T-cell (primary cell): ENCODE measurements around the gene SULF2. TPM values are rescaled to one million over a fixed set of nuclear protein-coding genes. Genes with fewer than 3 reads are reported as not detected.

Experiments
- ATAC-seq, 4 experiments: fragments of 200-7000 bp in 3 of 4; fragments of 150-1000 bp in 1 of 4; cut with Tn5 transposase; replicated peaks in 1 of 4; 1 replicate in 3 of 4; 2 replicates in 1 of 4; pipeline ENCODE4 v1.10.0; 2021; ENCODE audit warnings: moderate library complexity in 3 of 4, mild to moderate bottlenecking in 2 of 4, moderate number of reproducible peaks in 1 of 4
- CTCF ChIA-PET, 2 donors: fragments of 300-600 bp; sonication (Branson Sonifier 250); formaldehyde crosslinking; loops; one replicate each; lab custom pipeline; 2022; ENCODE audit warnings: antibody characterized with exemption in 2 of 2; lab: Charles Lee
- POLR2A ChIA-PET, 2 donors: fragments of 300-600 bp; sonication (Branson Sonifier 250); formaldehyde crosslinking; loops; one replicate each; lab custom pipeline; 2022; ENCODE audit warnings: antibody characterized with exemption in 2 of 2; lab: Charles Lee
- DNase-seq, 35 experiments: peaks; one replicate each; pipeline versions ENCODE4 v3.0.0 to v3.0.0-alpha.2; 2013 to 2023
- H3K27ac ChIP-seq: one replicate; pipeline ENCODE4 v1.5.1; 2013; ENCODE audit warnings: low read length
- H3K27me3 ChIP-seq, 2 experiments: replicated peaks in 1 of 2; 1 replicate in 1 of 2; 2 replicates in 1 of 2; pipeline versions ENCODE4 v1.6.1 to v1.7.0; 2013; ENCODE audit warnings: low read length in 1 of 2, mixed read lengths in 1 of 2; ENCODE audit not compliant: control insufficient read depth in 2 of 2, insufficient read depth in 2 of 2; ENCODE audit errors: extremely low read depth in 1 of 2
- H3K36me3 ChIP-seq, 2 donors: 1 replicate in 1 of 2; 2 replicates in 1 of 2; pipeline versions ENCODE4 v1.6.1 to v1.7.0; 2013; ENCODE audit warnings: low read length in 1 of 2; ENCODE audit not compliant: control insufficient read depth in 2 of 2, insufficient read depth in 1 of 2; ENCODE audit errors: extremely low read depth in 1 of 2
- H3K4me1 ChIP-seq, 2 experiments: 1 replicate in 1 of 2; 2 replicates in 1 of 2; pipeline versions ENCODE4 v1.6.1 to v1.7.0; 2013; ENCODE audit warnings: low read length in 2 of 2, mixed read lengths in 1 of 2; ENCODE audit not compliant: insufficient read depth in 2 of 2, control insufficient read depth in 1 of 2; ENCODE audit errors: extremely low read depth in 1 of 2
- H3K4me3 ChIP-seq, 2 donors: 1 replicate in 1 of 2; 2 replicates in 1 of 2; pipeline versions ENCODE4 v1.5.1 to v1.7.0; 2013; ENCODE audit warnings: mild to moderate bottlenecking in 2 of 2, low read length in 1 of 2, moderate library complexity in 1 of 2; ENCODE audit not compliant: control insufficient read depth in 1 of 2; ENCODE audit errors: extremely low read depth in 1 of 2
- H3K9me3 ChIP-seq: 2 replicates; pipeline ENCODE4 v1.7.0; 2013
- H3K27ac Mint-ChIP-seq, 2 donors: one replicate each; pipeline ENCODE4 v1.8.0; 2020 to 2021; ENCODE audit warnings: mild to moderate bottlenecking in 2 of 2, mixed read lengths in 2 of 2
- H3K27me3 Mint-ChIP-seq, 2 donors: one replicate each; pipeline ENCODE4 v1.8.0; 2021 to 2022; ENCODE audit warnings: mixed read lengths in 2 of 2
- H3K36me3 Mint-ChIP-seq: one replicate; pipeline ENCODE4 v1.8.0; 2021; ENCODE audit warnings: mixed read lengths
- H3K4me1 Mint-ChIP-seq, 3 donors: one replicate each; pipeline ENCODE4 v1.8.0; 2020 to 2022; ENCODE audit warnings: mixed read lengths in 3 of 3, mild to moderate bottlenecking in 1 of 3
- H3K4me3 Mint-ChIP-seq, 3 donors: one replicate each; pipeline ENCODE4 v1.8.0; 2020 to 2022; ENCODE audit warnings: mild to moderate bottlenecking in 3 of 3, mixed read lengths in 3 of 3, moderate library complexity in 3 of 3
- H3K9me3 Mint-ChIP-seq, 3 donors: one replicate each; pipeline ENCODE4 v1.8.0; 2020 to 2022; ENCODE audit warnings: mixed read lengths in 3 of 3
- WGBS: methylation state at CpG from one replicate; pipeline ENCODE4 v1.1.5; 2013; ENCODE audit warnings: missing lambda C conversion rate; ENCODE audit not compliant: insufficient coverage; 5-methylcytosine and 5-hydroxymethylcytosine counted together
- total RNA-seq, 35 experiments: library from RNA in 6 of 35; stranded (reverse) in 6 of 35; fragments of 120-200 nt in 1 of 35; gene quantifications; one replicate each; pipeline versions ENCODE4 v1.2.1 to v1.2.4 and lab custom pipeline; 2013 to 2026

Gene SULF2
- total RNA-seq, 5 donors from 2014 or later (not counting 1 experiment from before 2014, with no cell fraction given) = 0.76 to 1.7 (median 1.3) TPM

- Mint-ChIP-seq H3K4me3 (no peak overlapping the region), H3K36me3 (no peaks in the 10 kb centered on the region), H3K4me1 (no peaks in the 10 kb centered on the region), H3K27ac (no peak overlapping the region), H3K9me3 (no peaks in the 10 kb centered on the region), H3K27me3 (peaks cover 21 to 36% of the 10 kb centered on the region in 2 donors)
- Histone ChIP-seq H3K4me3 (no peak overlapping the region), H3K27me3 (peaks cover 0 to 40% of the 10 kb centered on the region in 2 experiments), H3K9me3 (no peaks in the 10 kb centered on the region), H3K27ac (no peak overlapping the region), H3K4me1 (no peaks in the 10 kb centered on the region), H3K36me3 (no peaks in the 10 kb centered on the region)
- ATAC-seq = no peak
- CTCF ChIA-PET = no interaction called here
- 81% methylated on average over 17 of the region's 21 CpGs for WGBS
- DNase-seq = no peak
- POLR2A ChIA-PET = no interaction called here
Measured at GRCh38 chr20:47758517-47759450, 26.5 kb downstream of the SULF2 start.

- ATAC-seq (no peak), DNase-seq (no peak)
- H3K36me3 ChIP-seq = no peaks in the 10 kb centered on the region
- peaks cover 0 to 26% of the 10 kb centered on the region in 2 experiments for H3K27me3 ChIP-seq
- H3K27me3 Mint-ChIP-seq = peaks cover 16 to 28% of the 10 kb centered on the region in 2 donors
- no peak overlapping the region for H3K4me3 ChIP-seq
- H3K36me3 Mint-ChIP-seq = no peaks in the 10 kb centered on the region
- POLR2A ChIA-PET = no interaction called here
- H3K4me3 Mint-ChIP-seq = no peak overlapping the region
- H3K4me1 ChIP-seq = no peaks in the 10 kb centered on the region
- H3K27ac ChIP-seq = no peak overlapping the region
- 85% methylated on average over 25 of the region's 32 CpGs for WGBS
- CTCF ChIA-PET = no interaction called here
- H3K27ac Mint-ChIP-seq = no peak overlapping the region
- H3K9me3 Mint-ChIP-seq = no peaks in the 10 kb centered on the region
- no peaks in the 10 kb centered on the region for H3K4me1 Mint-ChIP-seq
- H3K9me3 ChIP-seq = no peaks in the 10 kb centered on the region
Measured at GRCh38 chr20:47757145-47758035, 27.9 kb downstream of the SULF2 start.

- Mint-ChIP-seq H3K27me3 (peaks cover 0 to 8% of the 10 kb centered on the region in 2 donors), H3K27ac (no peak overlapping the region), H3K4me1 (peaks cover 0 to 1% (median 0%) of the 10 kb centered on the region in 3 donors), H3K9me3 (no peaks in the 10 kb centered on the region), H3K4me3 (no peak overlapping the region), H3K36me3 (no peaks in the 10 kb centered on the region)
- 87% methylated on average over 7 of the region's 10 CpGs for WGBS
- Histone ChIP-seq H3K27me3 (peaks cover 0 to 22% of the 10 kb centered on the region in 2 experiments), H3K27ac (no peak overlapping the region), H3K4me3 (no peak overlapping the region), H3K9me3 (no peaks in the 10 kb centered on the region), H3K4me1 (no peaks in the 10 kb centered on the region), H3K36me3 (no peaks in the 10 kb centered on the region)
- ATAC-seq (no peak), DNase-seq (no peak)
- CTCF ChIA-PET = no interaction called here
- POLR2A ChIA-PET = no interaction called here
Measured at GRCh38 chr20:47754946-47755652, 30.2 kb downstream of the SULF2 start.

GRCh38 chr20:47754388-47754715 is 30.9 kb downstream of the SULF2 start:
- H3K36me3 Mint-ChIP-seq = no peaks in the 10 kb centered on the region
- no peak overlapping the region for H3K27ac Mint-ChIP-seq
- 100% methylated on average over 1 of the region's 2 CpGs for WGBS
- ATAC-seq = no peak
- H3K9me3 Mint-ChIP-seq = no peaks in the 10 kb centered on the region
- ChIA-PET POLR2A (no interaction called here), CTCF (no interaction called here)
- no peaks in the 10 kb centered on the region for H3K36me3 ChIP-seq
- no peak for DNase-seq
- H3K27me3 Mint-ChIP-seq = peaks cover 0 to 3% of the 10 kb centered on the region in 2 donors
- H3K27ac ChIP-seq = no peak overlapping the region
- peaks cover 0 to 20% of the 10 kb centered on the region in 2 experiments for H3K27me3 ChIP-seq
- H3K4me1 ChIP-seq = no peaks in the 10 kb centered on the region
- no peaks in the 10 kb centered on the region for H3K9me3 ChIP-seq
- H3K4me3 ChIP-seq = no peak overlapping the region
- peaks cover 0 to 5% (median 5%) of the 10 kb centered on the region in 3 donors for H3K4me1 Mint-ChIP-seq
- no peak overlapping the region for H3K4me3 Mint-ChIP-seq

- no peak overlapping the region for H3K27ac ChIP-seq
- POLR2A ChIA-PET = no interaction called here
- peaks cover 5 to 10% (median 9%) of the 10 kb centered on the region in 3 donors for H3K4me1 Mint-ChIP-seq
- H3K4me1 ChIP-seq = peaks cover 0 to under 1% of the 10 kb centered on the region in 2 experiments
- no peaks in the 10 kb centered on the region for H3K9me3 ChIP-seq
- no peaks in the 10 kb centered on the region for H3K27me3 Mint-ChIP-seq
- no peak overlapping the region for H3K4me3 ChIP-seq
- H3K9me3 Mint-ChIP-seq = no peaks in the 10 kb centered on the region
- peaks cover 0 to 14% of the 10 kb centered on the region in 2 experiments for H3K27me3 ChIP-seq
- no peaks in the 10 kb centered on the region for H3K36me3 ChIP-seq
- WGBS = 60% methylated on average over 5 of the region's 14 CpGs
- H3K4me3 Mint-ChIP-seq = no peak overlapping the region
- no peaks in the 10 kb centered on the region for H3K36me3 Mint-ChIP-seq
- CTCF ChIA-PET = no interaction called here
- no peak for DNase-seq
- no peak for ATAC-seq
- no peak overlapping the region for H3K27ac Mint-ChIP-seq
Measured at GRCh38 chr20:47753576-47754387, 31.5 kb downstream of the SULF2 start.
